Mucosa of descending colon (tissue), 3 donors: ENCODE results near the gene TBL1XR1. TPM values are rescaled to one million over a fixed set of nuclear protein-coding genes. Genes with fewer than 3 reads are reported as not detected.
A peak's percentile ranks its signal among the peaks of the same experiment; 100 is the strongest.

ENCODE experiments used
- ATAC-seq: fragments of 200-7000 bp; cut with Tn5 transposase; one replicate; pipeline ENCODE4 v1.9.1; 2020; ENCODE audit warnings: mild to moderate bottlenecking, moderate library complexity
- DNase-seq, 3 donors: peaks; one replicate each; pipeline ENCODE4 v3.0.0-alpha.2; 2020
- H3K36me3 ChIP-seq: fragments of 200-600 bp; one replicate; pipeline ENCODE4 v1.8.0; 2021; ENCODE audit warnings: low read depth, mild to moderate bottlenecking
- H3K4me1 ChIP-seq: fragments of 200-600 bp; one replicate; pipeline ENCODE4 v1.8.0; 2021; ENCODE audit warnings: low read depth, mild to moderate bottlenecking
- H3K4me3 ChIP-seq: fragments of 200-600 bp; one replicate; pipeline ENCODE4 v1.8.0; 2021; ENCODE audit warnings: mild to moderate bottlenecking
- H3K9me3 ChIP-seq: fragments of 200-600 bp; one replicate; pipeline ENCODE4 v1.8.0; 2021; ENCODE audit warnings: mild to moderate bottlenecking
- CTCF ChIP-seq: fragments of 200-600 bp; IDR thresholded peaks from one replicate; pipeline ENCODE4 v1.8.0; 2022; ENCODE audit warnings: antibody characterized with exemption, mild to moderate bottlenecking
- intact Hi-C, 2 donors: fragments of 100-400 bp; cut with DNase I in 1 of 2; cut with micrococcal nuclease in 1 of 2; formaldehyde crosslinking; loops; one replicate each; pipeline versions ENCODE4 v1.11.0 to v1.11.1; 2022; cut with DNase I, micrococcal nuclease
- total RNA-seq, 3 donors: library from RNA; stranded (reverse); fragmentation: NEBNext Ultra II Directional in 2 of 3; extraction: Animal tissue kit (Norgen Biotek cat#: 25700) in 2 of 3; gene quantifications; one replicate each; pipeline versions ENCODE4 v1.2.1 to v1.2.4, GENCODE V29; 2021 to 2023
- donor health status: DM: no; HTN: no; CAD: no; lungs with moderate emphysema.
- donor health status: DM: no; HTN: no; CAD: no.
- donor health status: DM: no; HTN: yes; CAD: no.

The TBL1XR1 gene
- total RNA-seq, 3 donors from 2014 or later, result 175 to 200 (median 178) TPM

- Histone ChIP-seq H3K9me3 (no peaks in the 10 kb centered on the region), H3K4me3 (peak overlapping the region; percentile 17), H3K4me1 (peaks cover 17% of the 10 kb centered on the region), H3K36me3 (no peaks in the 10 kb centered on the region)
- intact Hi-C loops, result loop anchor here (2.0 to 10.0 kb wide), 5 partner anchors 133 to 1187 kb away; no protein-coding TSS in a partner anchor
- DNase-seq, result peak; percentile 78 to 85 (median 85)
- ATAC-seq, result peak; percentile 79
- no peak for TF ChIP-seq CTCF
These were observed 612 bp upstream of the TBL1XR1 start for GRCh38 chr3:177197727-177198460.

- intact Hi-C loops, result loop anchor here (2.0 to 10.0 kb wide), 5 partner anchors 132 to 1188 kb away; no protein-coding TSS in a partner anchor
- no peak for ATAC-seq
- Histone ChIP-seq H3K36me3 (no peaks in the 10 kb centered on the region), H3K4me3 (peak overlapping the region; percentile 63), H3K9me3 (no peaks in the 10 kb centered on the region), H3K4me1 (peaks cover 25% of the 10 kb centered on the region)
- peak in 2 of 3 donors; percentile 62 to 64 for DNase-seq
- no peak for TF ChIP-seq CTCF
These were observed 734 bp downstream of the TBL1XR1 start for GRCh38 chr3:177196456-177197040.

- ATAC-seq, result peak; percentile 3
- peak in 1 of 3 donors; percentile 64 for DNase-seq
- peaks cover 28% of the 10 kb centered on the region for H3K4me1 ChIP-seq
These were observed 1.2 kb downstream of the TBL1XR1 start for GRCh38 chr3:177196008-177196455.

GRCh38 chr3:177195242-177195991, 1.9 kb downstream of the TBL1XR1 start:
- DNase-seq, result peak in 1 of 3 donors; percentile 80
- no peaks in the 10 kb centered on the region for H3K36me3 ChIP-seq
- H3K4me3 ChIP-seq, result peak overlapping the region; percentile 63
- no peaks in the 10 kb centered on the region for H3K9me3 ChIP-seq
- H3K4me1 ChIP-seq, result peaks cover 32% of the 10 kb centered on the region
- no peak for TF ChIP-seq CTCF
- ATAC-seq, result no peak
- intact Hi-C loops, result loop anchor here (5.0 to 10.0 kb wide), 4 partner anchors 131 to 1189 kb away; no protein-coding TSS in a partner anchor

More at GRCh38 chr3:177196008-177196455, 1.2 kb downstream of the TBL1XR1 start:
- Histone ChIP-seq H3K9me3 (no peaks in the 10 kb centered on the region), H3K36me3 (no peaks in the 10 kb centered on the region), H3K4me3 (peak overlapping the region; percentile 63)
- intact Hi-C loops, result loop anchor here (2.0 to 10.0 kb wide), 5 partner anchors 131 to 1189 kb away; no protein-coding TSS in a partner anchor
- TF ChIP-seq CTCF, result no peak

- intact Hi-C loops, result loop anchor here (10.0 kb wide), 3 partner anchors 129 to 1191 kb away; no protein-coding TSS in a partner anchor
- H3K4me3 ChIP-seq, result no peak overlapping the region
- no peaks in the 10 kb centered on the region for H3K9me3 ChIP-seq
- peaks cover 29% of the 10 kb centered on the region for H3K4me1 ChIP-seq
- no peak for DNase-seq
- no peak for ATAC-seq
- no peaks in the 10 kb centered on the region for H3K36me3 ChIP-seq
- no peak for TF ChIP-seq CTCF
These were observed 3.0 kb downstream of the TBL1XR1 start for GRCh38 chr3:177194299-177194698.
